MG63 (cell line): ENCODE measurements around the gene MAP2K2. TPM values are rescaled to one million over a fixed set of nuclear protein-coding genes. Genes with fewer than 3 reads are reported as not detected.

Experiments used
- DNase-seq: peaks from one replicate; pipeline ENCODE4 v3.0.0-alpha.2; 2020
- H3K27me3 ChIP-seq: fragments of 250-450 bp; sonication (Bioruptor Pico); 2 replicates; pipeline ENCODE4 v1.5.1; 2020; ENCODE audit warnings: mild to moderate bottlenecking, moderate library complexity
- H3K36me3 ChIP-seq: fragments of 250-450 bp; sonication (Bioruptor Pico); 2 replicates; pipeline ENCODE4 v1.5.1; 2020; ENCODE audit warnings: mild to moderate bottlenecking, moderate library complexity
- H3K4me3 ChIP-seq: fragments of 250-450 bp; sonication (Bioruptor Pico); 2 replicates; pipeline ENCODE4 v1.5.1; 2020; ENCODE audit warnings: mild to moderate bottlenecking, moderate library complexity
- H3K9me3 ChIP-seq: fragments of 250-450 bp; sonication (Bioruptor Pico); 2 replicates; pipeline ENCODE4 v1.5.1; 2020; ENCODE audit warnings: mild to moderate bottlenecking, moderate library complexity
- total RNA-seq: library from RNA; depleted of rRNA; stranded (reverse); fragments of >200 nt; shearing (Covaris generic); gene quantifications from 2 replicates; pipeline ENCODE4 v1.2.3, GENCODE V29; 2014; ENCODE audit warnings: low replicate concordance; rRNA removed

Gene MAP2K2
- total RNA-seq, 1 experiment from 2014 or later, result 216 TPM

GRCh38 chr19:4046362-4046691 is 77.6 kb downstream of the MAP2K2 start:
- Histone ChIP-seq H3K9me3 (no peaks in the 10 kb centered on the region), H3K4me3 (no peak overlapping the region), H3K36me3 (peaks cover 1% of the 10 kb centered on the region; the same call in 1 of the 2 replicates), H3K27me3 (no peaks in the 10 kb centered on the region)
- no peak for DNase-seq

DNA sequence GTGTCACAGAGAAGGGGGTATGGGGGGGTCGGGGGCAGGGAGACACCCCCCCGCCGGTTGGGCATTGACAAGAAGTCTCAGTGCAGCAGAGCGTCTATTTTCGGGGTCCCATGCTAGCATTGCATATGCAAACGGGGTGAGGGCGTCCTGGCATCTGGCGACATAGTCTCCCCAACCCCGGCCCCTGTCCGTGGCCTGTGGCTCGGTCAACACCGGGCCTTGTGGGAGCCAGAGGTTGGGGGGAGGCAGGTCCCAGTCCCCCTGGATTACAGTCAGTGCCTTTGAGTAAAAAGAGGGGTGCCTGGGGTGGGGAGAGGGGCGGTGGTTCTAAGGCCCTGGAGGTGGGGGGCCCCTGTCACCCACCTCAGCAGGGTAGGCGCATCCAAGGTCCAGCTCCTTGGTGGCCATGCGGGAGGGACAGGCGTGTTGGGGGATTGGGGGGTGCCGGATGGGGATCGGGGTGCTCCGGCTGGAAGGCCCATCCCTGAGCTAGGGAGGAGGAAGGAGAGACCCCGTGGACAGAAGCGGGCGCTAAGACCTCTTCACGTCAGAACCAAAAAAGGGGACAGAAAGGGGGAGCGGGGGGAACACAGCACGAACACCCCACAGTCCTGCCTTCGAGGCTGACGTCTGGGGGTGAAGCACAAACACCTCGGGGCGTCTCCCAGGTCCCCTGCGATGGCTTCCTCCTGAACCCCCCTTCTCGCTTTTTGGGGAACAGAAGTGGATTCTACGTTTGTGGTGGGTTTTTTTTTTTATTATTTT is 78.1 kb downstream of the MAP2K2 start:
- Histone ChIP-seq H3K9me3 (no peaks in the 10 kb centered on the region), H3K4me3 (no peak overlapping the region), H3K27me3 (no peaks in the 10 kb centered on the region), H3K36me3 (no peaks in the 10 kb centered on the region)
- DNase-seq, result no peak

GRCh38 chr19:4044990-4045465 is 78.9 kb downstream of the MAP2K2 start:
- Histone ChIP-seq H3K4me3 (no peak overlapping the region), H3K27me3 (no peaks in the 10 kb centered on the region), H3K9me3 (no peaks in the 10 kb centered on the region), H3K36me3 (no peaks in the 10 kb centered on the region)
- DNase-seq, result no peak

GRCh38 chr19:4043966-4044715 is 79.8 kb downstream of the MAP2K2 start:
- Histone ChIP-seq H3K4me3 (no peak overlapping the region), H3K9me3 (no peaks in the 10 kb centered on the region), H3K27me3 (no peaks in the 10 kb centered on the region), H3K36me3 (no peaks in the 10 kb centered on the region)
- no peak for DNase-seq

- H3K27me3 ChIP-seq, result no peaks in the 10 kb centered on the region
- no peaks in the 10 kb centered on the region for H3K9me3 ChIP-seq
- no peak for DNase-seq
- no peak overlapping the region for H3K4me3 ChIP-seq
- H3K36me3 ChIP-seq, result no peaks in the 10 kb centered on the region
Measured at GRCh38 chr19:4043401-4043800, 80.5 kb downstream of the MAP2K2 start.

- Histone ChIP-seq H3K4me3 (no peak overlapping the region), H3K36me3 (no peaks in the 10 kb centered on the region), H3K9me3 (no peaks in the 10 kb centered on the region), H3K27me3 (no peaks in the 10 kb centered on the region)
- no peak for DNase-seq
Measured at GRCh38 chr19:4042731-4043082, 81.2 kb downstream of the MAP2K2 start.

GRCh38 chr19:4042064-4042730 is 81.7 kb downstream of the MAP2K2 start:
- no peak for DNase-seq
- no peaks in the 10 kb centered on the region for H3K27me3 ChIP-seq
- no peaks in the 10 kb centered on the region for H3K9me3 ChIP-seq
- H3K4me3 ChIP-seq, result no peak overlapping the region
- H3K36me3 ChIP-seq, result no peaks in the 10 kb centered on the region

Other genes with a start within 250 kb of the MAP2K2 start
- not detected in 2 replicates for gene ATCAY, start 243.4 kb downstream of the MAP2K2 start, total RNA-seq
- not detected in 2 replicates for gene NMRK2, start 191.1 kb downstream of the MAP2K2 start, total RNA-seq
- 123 and 126 TPM in 2 replicates for gene DAPK3, start 153.0 kb downstream of the MAP2K2 start, total RNA-seq
- gene EEF2, start 138.7 kb downstream of the MAP2K2 start, total RNA-seq, result 1,092 and 1,573 TPM in 2 replicates
- gene PIAS4, start 116.4 kb downstream of the MAP2K2 start, total RNA-seq, result 7.4 and 10.4 TPM in 2 replicates
- 7.8 and 8.7 TPM in 2 replicates for gene ZBTB7A, start 57.2 kb downstream of the MAP2K2 start, total RNA-seq
- not detected in 2 replicates for gene CREB3L3, start 29.5 kb upstream of the MAP2K2 start, total RNA-seq
- 2.3 and 7.7 TPM in 2 replicates for gene SIRT6, start 58.4 kb upstream of the MAP2K2 start, total RNA-seq
- gene ANKRD24, start 58.6 kb upstream of the MAP2K2 start, total RNA-seq, result 0.13 TPM in 1 of 2 replicates, not detected in the other
- gene EBI3, start 105.4 kb upstream of the MAP2K2 start, total RNA-seq, result not detected in 2 replicates
- 13.6 and 26.1 TPM in 2 replicates for gene YJU2, start 123.0 kb upstream of the MAP2K2 start, total RNA-seq
- gene SHD, start 155.1 kb upstream of the MAP2K2 start, total RNA-seq, result not detected in 2 replicates
- gene TMIGD2, start 178.3 kb upstream of the MAP2K2 start, total RNA-seq, result not detected in 2 replicates
- gene FSD1, start 180.5 kb upstream of the MAP2K2 start, total RNA-seq, result not detected in 2 replicates
- not detected in 2 replicates for gene STAP2, start 214.7 kb upstream of the MAP2K2 start, total RNA-seq
- gene MPND, start 219.4 kb upstream of the MAP2K2 start, total RNA-seq, result 0.52 and 4.4 TPM in 2 replicates